ENCODE results near the gene CRYL1.

DNA sequence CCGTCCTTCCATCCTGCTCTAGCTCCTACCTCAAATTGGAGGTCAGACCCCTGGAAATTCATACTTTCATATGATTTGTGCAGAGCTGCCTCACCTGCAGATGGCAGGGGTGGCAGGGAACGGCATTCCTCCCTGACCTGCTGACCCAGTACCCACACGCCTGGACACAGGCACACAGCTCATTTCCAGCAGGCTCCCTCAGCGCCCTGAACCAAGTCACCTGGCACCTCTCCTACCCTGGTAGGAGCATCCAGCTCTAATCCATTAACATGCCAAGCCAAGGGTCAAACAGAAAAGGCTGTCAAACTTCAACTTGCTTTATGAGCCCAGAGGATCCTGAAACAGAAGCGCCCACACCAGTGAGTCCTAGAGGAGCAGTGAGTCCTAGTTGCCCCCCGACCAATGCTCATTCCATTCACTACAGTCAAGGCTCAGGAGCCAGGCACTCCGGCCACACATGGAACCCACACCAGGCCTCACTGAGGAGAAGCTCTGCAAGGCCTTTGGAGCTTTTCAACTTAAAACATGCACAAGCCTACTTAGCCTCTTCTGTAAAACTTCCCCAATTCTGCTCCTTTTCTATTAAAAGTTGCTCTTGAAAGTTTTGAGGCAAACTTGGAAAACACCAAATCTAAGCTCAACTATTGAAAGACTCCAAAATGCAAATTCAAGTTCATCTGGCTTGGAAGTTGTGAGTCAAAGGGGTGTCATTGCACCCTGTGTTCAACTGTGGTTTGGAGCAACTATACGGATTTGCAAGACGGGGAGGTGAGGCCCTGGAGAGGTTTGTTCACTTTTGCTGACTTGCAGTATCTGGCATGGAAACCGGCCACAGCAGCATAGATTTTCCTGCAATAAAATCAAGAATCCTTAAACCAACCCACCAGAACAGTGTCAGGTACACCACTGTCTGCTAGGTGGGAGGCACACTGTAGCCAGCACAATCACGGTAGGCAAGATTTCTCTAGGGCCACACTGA lies 96.7 kb downstream of the CRYL1 start:
- TF ChIP-seq, protein P1, sequence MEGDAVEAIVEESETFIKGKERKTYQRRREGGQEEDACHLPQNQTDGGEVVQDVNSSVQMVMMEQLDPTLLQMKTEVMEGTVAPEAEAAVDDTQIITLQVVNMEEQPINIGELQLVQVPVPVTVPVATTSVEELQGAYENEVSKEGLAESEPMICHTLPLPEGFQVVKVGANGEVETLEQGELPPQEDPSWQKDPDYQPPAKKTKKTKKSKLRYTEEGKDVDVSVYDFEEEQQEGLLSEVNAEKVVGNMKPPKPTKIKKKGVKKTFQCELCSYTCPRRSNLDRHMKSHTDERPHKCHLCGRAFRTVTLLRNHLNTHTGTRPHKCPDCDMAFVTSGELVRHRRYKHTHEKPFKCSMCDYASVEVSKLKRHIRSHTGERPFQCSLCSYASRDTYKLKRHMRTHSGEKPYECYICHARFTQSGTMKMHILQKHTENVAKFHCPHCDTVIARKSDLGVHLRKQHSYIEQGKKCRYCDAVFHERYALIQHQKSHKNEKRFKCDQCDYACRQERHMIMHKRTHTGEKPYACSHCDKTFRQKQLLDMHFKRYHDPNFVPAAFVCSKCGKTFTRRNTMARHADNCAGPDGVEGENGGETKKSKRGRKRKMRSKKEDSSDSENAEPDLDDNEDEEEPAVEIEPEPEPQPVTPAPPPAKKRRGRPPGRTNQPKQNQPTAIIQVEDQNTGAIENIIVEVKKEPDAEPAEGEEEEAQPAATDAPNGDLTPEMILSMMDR (IDR thresholded peaks at IDR 0.05): no peak
- TF ChIP-seq POLR2A (IDR thresholded peaks at IDR 0.05): no peak

Measured in adrenal gland (tissue), 5 donors.